HL-60 (cell line): Measurements from ENCODE around the gene MGAT5B.

Source experiments
- GABPA ChIP-seq: IDR thresholded peaks from 2 replicates; pipeline ENCODE4 v1.6.1; 2012; ENCODE audit warnings: low read depth
- POLR2AphosphoS5 ChIP-seq: IDR thresholded peaks from 2 replicates; pipeline ENCODE4 v1.6.1; 2012; ENCODE audit warnings: low read depth
- TF ChIP-seq, protein P1 (sequence below): IDR thresholded peaks from one replicate; pipeline ENCODE4 v1.5.1; 2011; ENCODE audit warnings: low read length, control low read depth, inconsistent platforms; ENCODE audit not compliant: insufficient read depth
- TF ChIP-seq, protein P2 (sequence below): IDR thresholded peaks from 2 replicates; pipeline ENCODE4 v1.6.1; 2012; ENCODE audit warnings: low read depth; ENCODE audit not compliant: insufficient replicate concordance

DNA sequence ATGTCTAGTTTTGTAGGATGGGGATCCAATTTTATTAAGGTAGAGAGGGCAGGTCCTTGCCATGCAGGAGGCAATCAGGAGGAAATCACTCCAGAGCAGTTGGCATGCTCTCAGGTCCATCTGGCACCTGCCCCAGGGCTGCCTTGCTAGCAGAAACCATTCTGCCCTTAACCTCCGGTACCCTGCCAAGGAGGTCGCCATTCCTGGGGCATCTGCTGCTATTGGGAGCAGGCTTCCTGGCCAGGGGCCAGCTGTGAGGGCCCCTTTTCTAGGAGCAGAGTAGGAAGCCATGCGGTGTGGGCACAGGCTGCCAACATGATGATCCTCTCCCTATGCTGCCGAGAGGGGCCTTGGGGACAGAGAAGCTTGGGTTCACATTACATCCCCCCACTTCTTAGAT lies 47.6 kb upstream of the MGAT5B start:
- TF ChIP-seq, protein P1, sequence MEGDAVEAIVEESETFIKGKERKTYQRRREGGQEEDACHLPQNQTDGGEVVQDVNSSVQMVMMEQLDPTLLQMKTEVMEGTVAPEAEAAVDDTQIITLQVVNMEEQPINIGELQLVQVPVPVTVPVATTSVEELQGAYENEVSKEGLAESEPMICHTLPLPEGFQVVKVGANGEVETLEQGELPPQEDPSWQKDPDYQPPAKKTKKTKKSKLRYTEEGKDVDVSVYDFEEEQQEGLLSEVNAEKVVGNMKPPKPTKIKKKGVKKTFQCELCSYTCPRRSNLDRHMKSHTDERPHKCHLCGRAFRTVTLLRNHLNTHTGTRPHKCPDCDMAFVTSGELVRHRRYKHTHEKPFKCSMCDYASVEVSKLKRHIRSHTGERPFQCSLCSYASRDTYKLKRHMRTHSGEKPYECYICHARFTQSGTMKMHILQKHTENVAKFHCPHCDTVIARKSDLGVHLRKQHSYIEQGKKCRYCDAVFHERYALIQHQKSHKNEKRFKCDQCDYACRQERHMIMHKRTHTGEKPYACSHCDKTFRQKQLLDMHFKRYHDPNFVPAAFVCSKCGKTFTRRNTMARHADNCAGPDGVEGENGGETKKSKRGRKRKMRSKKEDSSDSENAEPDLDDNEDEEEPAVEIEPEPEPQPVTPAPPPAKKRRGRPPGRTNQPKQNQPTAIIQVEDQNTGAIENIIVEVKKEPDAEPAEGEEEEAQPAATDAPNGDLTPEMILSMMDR, result no peak
- TF ChIP-seq, protein P2, sequence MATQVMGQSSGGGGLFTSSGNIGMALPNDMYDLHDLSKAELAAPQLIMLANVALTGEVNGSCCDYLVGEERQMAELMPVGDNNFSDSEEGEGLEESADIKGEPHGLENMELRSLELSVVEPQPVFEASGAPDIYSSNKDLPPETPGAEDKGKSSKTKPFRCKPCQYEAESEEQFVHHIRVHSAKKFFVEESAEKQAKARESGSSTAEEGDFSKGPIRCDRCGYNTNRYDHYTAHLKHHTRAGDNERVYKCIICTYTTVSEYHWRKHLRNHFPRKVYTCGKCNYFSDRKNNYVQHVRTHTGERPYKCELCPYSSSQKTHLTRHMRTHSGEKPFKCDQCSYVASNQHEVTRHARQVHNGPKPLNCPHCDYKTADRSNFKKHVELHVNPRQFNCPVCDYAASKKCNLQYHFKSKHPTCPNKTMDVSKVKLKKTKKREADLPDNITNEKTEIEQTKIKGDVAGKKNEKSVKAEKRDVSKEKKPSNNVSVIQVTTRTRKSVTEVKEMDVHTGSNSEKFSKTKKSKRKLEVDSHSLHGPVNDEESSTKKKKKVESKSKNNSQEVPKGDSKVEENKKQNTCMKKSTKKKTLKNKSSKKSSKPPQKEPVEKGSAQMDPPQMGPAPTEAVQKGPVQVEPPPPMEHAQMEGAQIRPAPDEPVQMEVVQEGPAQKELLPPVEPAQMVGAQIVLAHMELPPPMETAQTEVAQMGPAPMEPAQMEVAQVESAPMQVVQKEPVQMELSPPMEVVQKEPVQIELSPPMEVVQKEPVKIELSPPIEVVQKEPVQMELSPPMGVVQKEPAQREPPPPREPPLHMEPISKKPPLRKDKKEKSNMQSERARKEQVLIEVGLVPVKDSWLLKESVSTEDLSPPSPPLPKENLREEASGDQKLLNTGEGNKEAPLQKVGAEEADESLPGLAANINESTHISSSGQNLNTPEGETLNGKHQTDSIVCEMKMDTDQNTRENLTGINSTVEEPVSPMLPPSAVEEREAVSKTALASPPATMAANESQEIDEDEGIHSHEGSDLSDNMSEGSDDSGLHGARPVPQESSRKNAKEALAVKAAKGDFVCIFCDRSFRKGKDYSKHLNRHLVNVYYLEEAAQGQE, result no peak
- TF ChIP-seq POLR2AphosphoS5 (no peak), GABPA (no peak)
